ENCODE results near the gene RALGPS2. TPM values are rescaled to one million over a fixed set of nuclear protein-coding genes. Genes with fewer than 3 reads are reported as not detected.

RALGPS2 gene
- polyA plus RNA-seq, 3 donors = 2.0 to 4.2 (median 2.3) TPM

GRCh38 chr1:178740491-178740890 lies 15.4 kb downstream of the RALGPS2 start:
- peaks cover 7% of the 10 kb centered on the region for H3K4me1 Mint-ChIP-seq
- Histone ChIP-seq H3K79me2 (ENCODE audit: insufficient read depth, low read length) (no peaks in the 10 kb centered on the region), H3K27me3 (ENCODE audit: control insufficient read depth in 2 of 2, insufficient read depth in 2 of 2, low read length in 2 of 2) (no peaks in the 10 kb centered on the region), H3K4me1 (ENCODE audit: control insufficient read depth in 1 of 2, insufficient read depth in 2 of 2, low read length in 2 of 2) (no peaks in the 10 kb centered on the region), H3K9ac (ENCODE audit: insufficient read depth, low read length, poor library complexity, severe bottlenecking) (no peak overlapping the region), H4K20me1 (ENCODE audit: insufficient read depth, low read length) (no peaks in the 10 kb centered on the region), H2AFZ (ENCODE audit: insufficient read depth, low read depth, low read length, poor library complexity, severe bottlenecking) (no peak overlapping the region), H3K4me2 (replicated peaks; ENCODE audit: extremely low read depth, low read length, poor library complexity, severe bottlenecking) (no peak overlapping the region), H3K4me3 (replicated peaks in 1 of 3; ENCODE audit: low read depth in 2 of 3, low read length in 3 of 3) (no peak overlapping the region), H3K9me3 (replicated peaks in 1 of 2; ENCODE audit: control insufficient read depth in 1 of 2, insufficient read depth in 1 of 2, low read length in 2 of 2) (no peaks in the 10 kb centered on the region), H3K27ac (ENCODE audit: low read depth in 1 of 2, low read length in 2 of 2) (no peak overlapping the region), H3K36me3 (replicated peaks in 1 of 2; ENCODE audit: control insufficient read depth in 1 of 2, insufficient read depth in 2 of 2, low read length in 2 of 2) (no peaks in the 10 kb centered on the region)
- H3K27ac Mint-ChIP-seq = peak overlapping the region in 1 of 7 donors; percentile 51
- DNase-seq = no peak
- WGBS (ENCODE audit: insufficient coverage) = no CpG with 5 or more reads among the region's 1 CpG
- no peaks in the 10 kb centered on the region for H3K27me3 Mint-ChIP-seq (ENCODE audit: low read depth in 3 of 3)
- H3K9me3 Mint-ChIP-seq = peaks cover 0 to 8% (median 0%) of the 10 kb centered on the region in 7 donors
- intact Hi-C loops (cut with micrococcal nuclease) = no loop called here
- no peak overlapping the region for H3K4me3 Mint-ChIP-seq
- H3K36me3 Mint-ChIP-seq = peaks cover 22 to 27% of the 10 kb centered on the region in 2 donors
- TF ChIP-seq CTCF (IDR thresholded peaks at IDR 0.05) = no peak

DNA sequence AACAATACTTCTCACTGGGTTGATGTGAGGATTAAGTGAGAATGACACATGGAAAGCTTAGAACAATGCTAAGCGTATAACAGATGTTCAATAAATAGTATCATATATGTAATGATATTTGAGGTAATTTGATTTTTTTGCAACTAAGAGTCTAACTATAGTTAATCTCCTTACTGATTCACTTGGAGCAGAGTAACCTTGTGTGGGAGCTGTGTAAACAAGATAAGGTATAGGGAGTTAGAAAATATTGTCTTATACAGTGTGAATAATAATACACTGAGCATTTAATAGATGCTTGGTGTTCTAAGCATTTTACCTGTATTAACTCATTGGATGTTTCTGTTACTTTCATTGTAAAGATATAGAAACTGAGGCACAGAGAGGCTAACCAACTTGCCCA lies 15.9 kb downstream of the RALGPS2 start:
- no peak for DNase-seq
- Histone ChIP-seq H4K20me1 (ENCODE audit: insufficient read depth, low read length) (no peaks in the 10 kb centered on the region), H3K4me2 (replicated peaks; ENCODE audit: extremely low read depth, low read length, poor library complexity, severe bottlenecking) (no peak overlapping the region), H3K79me2 (ENCODE audit: insufficient read depth, low read length) (no peaks in the 10 kb centered on the region), H3K36me3 (replicated peaks in 1 of 2; ENCODE audit: control insufficient read depth in 1 of 2, insufficient read depth in 2 of 2, low read length in 2 of 2) (no peaks in the 10 kb centered on the region), H3K4me1 (ENCODE audit: control insufficient read depth in 1 of 2, insufficient read depth in 2 of 2, low read length in 2 of 2) (no peaks in the 10 kb centered on the region), H3K27me3 (ENCODE audit: control insufficient read depth in 2 of 2, insufficient read depth in 2 of 2, low read length in 2 of 2) (no peaks in the 10 kb centered on the region), H3K9ac (ENCODE audit: insufficient read depth, low read length, poor library complexity, severe bottlenecking) (no peak overlapping the region), H3K4me3 (replicated peaks in 1 of 3; ENCODE audit: low read depth in 2 of 3, low read length in 3 of 3) (no peak overlapping the region), H3K27ac (ENCODE audit: low read depth in 1 of 2, low read length in 2 of 2) (no peak overlapping the region), H2AFZ (ENCODE audit: insufficient read depth, low read depth, low read length, poor library complexity, severe bottlenecking) (no peak overlapping the region), H3K9me3 (replicated peaks in 1 of 2; ENCODE audit: control insufficient read depth in 1 of 2, insufficient read depth in 1 of 2, low read length in 2 of 2) (no peaks in the 10 kb centered on the region)
- no peaks in the 10 kb centered on the region for H3K27me3 Mint-ChIP-seq (ENCODE audit: low read depth in 3 of 3)
- peaks cover 0 to 8% (median 0%) of the 10 kb centered on the region in 7 donors for H3K9me3 Mint-ChIP-seq
- TF ChIP-seq CTCF (IDR thresholded peaks at IDR 0.05) = no peak
- H3K27ac Mint-ChIP-seq = no peak overlapping the region
- intact Hi-C loops (cut with micrococcal nuclease) = no loop called here
- peaks cover 22 to 27% of the 10 kb centered on the region in 2 donors for H3K36me3 Mint-ChIP-seq
- H3K4me1 Mint-ChIP-seq = peaks cover 6% of the 10 kb centered on the region
- no peak overlapping the region for H3K4me3 Mint-ChIP-seq
- WGBS (ENCODE audit: insufficient coverage) = no CpG with 5 or more reads among the region's 1 CpG
